HG02981 (cell line): ENCODE data around the gene SEL1L.
"Not testable (repeated sequence)": the region's sequence is repeated elsewhere in the genome, so short reads cannot be mapped to it uniquely, and the experiment has no call there.

Experiments
- ATAC-seq: cut with Tn5 transposase; IDR thresholded peaks from one replicate; pipeline ENCODE4 v1.9.1; 2021; ENCODE audit warnings: mild to moderate bottlenecking, moderate library complexity; ENCODE audit not compliant: unreplicated experiment

SEL1L gene

DNA sequence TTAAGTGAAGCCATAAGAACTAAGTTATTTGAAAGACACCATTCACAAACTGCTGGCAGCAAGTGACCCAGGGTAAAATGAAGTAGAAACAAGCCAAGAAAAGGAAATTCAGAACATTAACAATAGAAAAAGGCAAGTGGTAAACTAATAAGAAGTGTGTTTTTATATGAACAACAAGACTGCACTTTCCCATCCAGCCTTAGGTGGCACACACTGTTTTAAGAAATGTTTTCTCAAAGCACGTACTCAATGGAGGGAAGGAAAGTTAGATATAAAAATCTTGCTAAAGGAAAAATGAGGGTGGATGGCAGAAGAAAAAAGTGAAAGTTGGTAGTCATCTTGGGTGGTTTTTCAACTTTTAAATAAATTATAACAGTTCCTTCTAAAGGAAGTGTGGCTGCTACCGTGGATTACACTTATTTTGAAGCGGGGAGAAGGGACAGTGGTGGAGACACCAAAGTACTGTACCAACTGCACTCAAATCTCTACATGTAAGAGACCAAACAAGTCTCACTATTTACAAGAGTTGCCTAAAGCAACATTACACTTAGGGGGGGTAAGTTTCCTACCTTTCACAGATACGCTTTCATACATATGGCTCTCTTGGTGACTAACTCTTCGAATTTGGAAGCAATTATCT, 58.8 kb downstream of the SEL1L start:
- ATAC-seq = no peak

DNA sequence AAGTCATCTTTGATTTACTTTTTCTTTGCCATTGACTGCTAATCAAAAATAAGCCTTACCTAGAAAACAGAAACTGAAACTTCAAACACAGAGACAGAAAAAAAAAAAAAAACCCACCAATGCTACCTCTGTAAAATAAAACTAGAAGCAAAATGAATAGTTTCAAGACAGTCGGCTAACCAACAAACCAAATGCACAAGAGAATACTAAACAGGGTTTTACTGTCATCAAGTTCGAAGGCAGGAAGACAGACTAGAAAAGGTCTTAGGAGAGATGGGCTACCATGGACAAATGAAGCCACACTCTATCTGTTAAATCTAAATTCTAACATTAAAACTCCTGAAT, 59.5 kb downstream of the SEL1L start:
- peak; percentile 56 for ATAC-seq

DNA sequence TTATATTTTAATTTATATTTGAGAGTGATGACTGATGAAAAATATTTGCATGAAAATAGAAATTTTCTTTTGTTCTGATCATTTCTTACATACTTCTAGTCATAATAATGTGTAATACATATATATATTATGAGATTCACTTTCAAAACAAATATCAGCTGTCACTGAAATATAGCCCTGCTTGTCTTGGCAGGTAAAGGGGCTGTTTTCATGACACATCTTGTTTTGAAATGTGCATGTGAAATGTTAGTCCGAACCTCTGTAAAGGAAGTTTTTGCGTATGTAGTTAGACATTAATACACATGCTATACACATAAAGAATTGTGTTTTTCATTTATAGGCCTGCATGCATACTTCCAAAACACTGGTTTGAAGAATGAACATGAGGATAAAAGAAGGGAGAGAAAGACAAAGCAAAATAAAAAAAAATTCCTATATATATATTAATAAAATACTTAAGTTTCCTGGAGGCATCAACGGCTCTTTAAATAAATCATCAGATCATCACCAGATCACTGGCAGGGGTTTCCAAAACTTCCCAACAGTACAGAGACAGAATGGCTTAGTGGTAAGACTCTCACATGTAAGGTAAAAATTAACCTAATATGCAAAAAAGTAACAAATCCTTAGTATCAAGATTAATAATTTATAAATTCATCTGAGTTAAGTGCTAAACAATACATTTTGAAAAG, 60.1 kb downstream of the SEL1L start:
- ATAC-seq = peak; percentile 43

DNA sequence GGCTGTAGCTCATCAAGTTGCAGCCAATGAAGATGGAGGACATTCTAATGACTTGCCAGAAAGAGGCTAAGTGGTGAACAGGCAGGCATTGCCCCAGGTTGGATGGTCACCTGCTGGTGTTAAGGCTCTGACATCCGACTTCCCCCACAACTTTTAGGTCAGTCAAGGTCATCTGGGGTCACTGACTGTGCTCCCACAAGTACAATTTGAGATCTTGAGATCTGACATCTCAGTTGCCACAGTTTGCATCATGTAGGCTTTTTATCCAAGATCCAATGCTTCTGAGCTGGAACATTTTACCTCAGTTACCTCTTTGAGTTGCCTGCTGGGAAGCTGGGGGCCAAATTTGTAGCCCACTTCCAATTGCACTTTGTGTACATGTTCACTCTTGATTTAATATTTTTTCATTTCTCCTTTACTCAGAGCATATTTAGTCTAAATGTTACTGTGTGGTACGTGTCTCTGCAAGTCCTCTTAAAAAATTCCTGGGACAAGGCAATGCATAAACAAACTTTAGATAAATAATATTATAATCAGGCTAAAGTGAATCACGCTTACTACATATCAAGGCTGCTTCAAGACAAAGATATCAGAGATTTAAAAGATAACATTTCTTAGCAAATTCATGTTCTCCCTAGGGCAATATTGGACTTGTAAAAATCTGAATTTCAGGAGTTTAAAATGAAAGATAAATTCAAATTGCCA, 61.4 kb downstream of the SEL1L start:
- ATAC-seq = no peak

DNA sequence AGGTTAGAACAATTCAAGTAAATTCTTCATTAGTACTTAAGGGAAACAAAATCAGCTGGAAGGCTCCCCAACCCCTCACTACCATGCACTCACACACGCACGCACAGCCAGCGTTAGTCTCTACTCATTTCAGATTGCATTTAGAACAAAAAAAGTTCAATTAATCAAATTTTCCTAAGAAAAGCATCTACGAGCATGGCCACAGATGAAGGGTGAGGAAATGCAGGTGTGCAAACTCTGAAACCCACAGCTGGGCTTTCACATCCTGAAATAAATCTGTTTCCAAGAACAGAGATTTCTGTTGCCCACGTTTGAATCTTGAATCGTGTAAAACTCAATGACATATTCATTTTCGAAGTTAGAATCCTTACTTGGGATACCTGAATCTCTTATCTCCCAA, 62.6 kb downstream of the SEL1L start:
- no peak for ATAC-seq

DNA sequence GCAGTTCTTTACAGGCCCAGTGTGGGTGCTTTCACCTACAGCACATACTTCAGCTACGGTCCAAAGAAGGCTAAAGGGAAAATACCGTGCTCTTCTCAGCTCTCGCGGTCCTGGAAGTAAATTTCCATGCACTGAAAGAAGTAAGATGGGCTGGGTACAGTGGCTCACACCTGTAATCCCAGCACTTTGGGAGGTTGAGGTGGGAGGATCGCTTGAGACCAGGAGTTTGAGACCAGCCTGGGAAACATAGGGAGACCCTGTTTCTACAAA, 63.2 kb downstream of the SEL1L start:
- ATAC-seq = peak; percentile 22

DNA sequence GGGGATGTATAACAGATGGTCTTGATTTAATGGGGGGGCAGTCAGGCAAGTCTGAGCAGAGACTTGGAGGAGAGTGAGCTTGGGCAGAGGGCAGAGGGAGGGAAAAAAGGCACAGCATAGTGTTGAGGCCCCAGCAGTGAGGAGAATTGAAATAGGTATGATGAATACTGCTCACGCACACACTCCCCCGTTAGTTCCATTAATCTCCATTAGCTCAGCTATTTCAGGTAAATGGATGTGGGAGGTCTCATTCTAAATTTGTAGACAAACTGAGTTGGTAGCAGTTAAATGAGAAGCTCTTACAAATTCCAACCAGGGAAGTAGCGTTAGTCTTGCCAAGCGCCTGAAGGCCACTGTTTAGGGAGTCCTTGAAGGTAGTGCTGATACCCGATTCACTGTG, 66.8 kb downstream of the SEL1L start:
- no peak for ATAC-seq

DNA sequence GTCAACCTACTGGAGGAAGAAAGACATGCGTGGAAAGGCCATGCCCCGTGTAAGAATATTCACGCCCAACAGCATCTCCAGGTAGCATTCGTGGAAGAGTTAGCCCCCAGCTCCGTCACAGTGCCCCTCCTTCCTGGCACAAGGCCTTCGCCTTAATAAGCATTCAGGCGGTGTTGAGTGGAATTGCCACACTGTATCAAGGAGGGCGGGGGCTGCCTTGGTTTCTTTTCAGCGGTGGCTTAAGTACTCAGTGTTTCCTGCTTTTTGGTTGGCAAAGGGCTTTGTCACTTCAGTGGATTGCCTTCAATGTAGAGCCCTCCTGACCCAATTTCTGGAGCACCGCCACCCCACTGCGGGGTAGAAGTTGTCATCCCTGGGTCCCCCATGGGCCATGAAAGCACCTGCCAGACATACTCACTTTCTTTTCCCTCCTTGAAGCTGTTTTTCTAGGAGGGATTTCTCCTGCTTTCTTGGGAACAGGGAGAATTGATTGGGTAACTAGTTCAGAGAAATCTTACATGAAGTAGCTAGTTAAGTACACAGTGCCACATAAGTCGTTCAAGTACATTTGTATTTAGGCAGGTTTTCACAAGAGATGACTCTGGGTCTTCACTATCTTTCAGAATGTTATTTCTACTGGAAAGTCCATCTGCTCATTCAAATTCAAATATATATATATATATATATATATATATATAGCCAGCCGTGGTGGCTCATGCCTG, 68.0 kb downstream of the SEL1L start:
- no peak for ATAC-seq

DNA sequence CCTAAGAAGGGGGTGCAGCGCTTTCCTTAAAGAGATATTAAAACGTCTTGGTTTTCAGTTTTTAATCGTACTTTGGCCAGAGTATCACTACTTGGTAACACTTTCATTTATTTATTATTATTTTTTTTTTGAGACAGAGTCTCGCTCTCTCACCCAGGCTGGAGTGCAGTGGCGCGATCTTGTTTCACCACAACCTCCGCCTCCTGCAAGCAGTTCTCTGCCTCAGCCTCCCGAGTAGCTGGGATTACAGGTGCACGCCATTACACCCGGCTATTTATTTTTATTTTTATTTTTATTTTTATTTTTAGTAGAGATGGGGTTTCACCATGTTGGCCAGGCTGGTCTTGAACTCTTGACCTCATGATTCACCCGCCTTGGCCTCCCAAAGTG, 68.7 kb downstream of the SEL1L start:
- not testable (repeated sequence) for ATAC-seq

DNA sequence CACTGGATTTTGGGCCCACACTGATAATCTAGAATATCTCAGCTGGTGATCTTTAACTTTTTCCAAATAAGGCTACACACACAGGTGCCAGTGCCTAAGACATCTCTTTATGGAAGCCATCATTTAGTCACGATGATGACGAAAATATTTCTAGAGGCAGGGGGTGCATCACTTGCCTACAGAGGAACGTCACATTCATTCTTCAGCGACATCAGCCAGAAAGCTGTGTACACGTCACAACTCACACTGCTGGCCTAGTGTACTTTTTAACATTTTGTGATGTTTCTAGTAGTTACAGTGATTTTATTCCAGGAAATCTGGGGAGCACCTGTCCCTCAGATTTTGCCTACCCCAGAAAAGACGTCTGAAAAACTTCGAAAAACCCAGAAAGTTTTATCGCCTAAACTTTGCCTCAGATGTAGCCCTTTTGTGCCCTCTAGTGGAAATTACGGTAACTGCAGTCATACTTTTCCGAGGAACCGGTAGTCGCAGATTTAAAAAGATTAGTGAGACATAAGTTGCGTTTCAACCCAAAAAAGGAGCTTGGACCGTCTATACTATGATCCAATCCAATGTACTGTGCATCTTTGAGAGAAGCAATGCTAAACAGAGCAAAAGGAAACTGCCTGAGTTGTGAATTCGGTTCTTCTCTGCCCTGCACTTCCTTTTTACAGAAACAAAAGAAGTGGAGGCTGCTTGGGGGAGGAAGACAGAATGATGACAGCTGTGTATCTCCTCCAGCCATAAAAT, 69.2 kb downstream of the SEL1L start:
- peak; percentile 70 for ATAC-seq

DNA sequence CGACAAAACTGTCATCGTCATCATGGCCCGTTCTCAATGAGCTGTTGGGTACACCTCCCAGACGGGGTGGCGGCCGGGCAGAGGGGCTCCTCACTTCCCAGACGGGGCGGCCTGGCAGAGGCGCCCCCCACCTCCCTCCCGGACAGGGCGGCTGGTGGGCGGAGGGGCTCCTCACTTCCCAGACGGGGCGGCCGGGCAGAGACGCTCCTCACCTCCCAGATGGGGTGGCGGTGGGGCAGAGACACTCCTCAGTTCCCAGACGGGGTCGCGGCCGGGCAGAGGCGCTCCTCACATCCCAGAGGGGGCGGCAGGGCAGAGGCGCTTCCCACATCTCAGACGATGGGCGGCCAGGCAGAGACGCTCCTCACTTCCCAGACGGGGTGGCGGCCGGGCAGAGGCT, 71.3 kb downstream of the SEL1L start:
- ATAC-seq = not testable (repeated sequence)

DNA sequence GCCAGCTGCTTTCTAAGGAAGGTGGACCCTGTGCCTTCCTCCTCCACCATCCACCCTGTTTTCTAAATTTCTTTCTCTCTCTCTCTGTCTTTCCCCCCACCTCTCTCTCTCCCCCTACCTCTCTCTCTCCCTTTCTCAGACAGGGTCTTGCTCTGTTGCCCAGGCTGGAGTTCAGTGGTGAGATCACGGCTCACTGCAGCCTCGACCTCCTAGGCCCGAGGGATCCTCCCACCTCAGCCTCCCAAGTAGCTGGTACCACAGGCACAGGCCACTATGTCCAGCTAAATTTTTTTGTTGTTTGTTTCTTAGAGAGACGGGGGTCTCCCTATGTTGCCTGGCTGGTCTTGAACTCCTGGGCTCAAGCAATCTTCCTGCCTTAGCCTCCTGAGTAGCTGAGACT, 73.7 kb downstream of the SEL1L start:
- no peak for ATAC-seq

DNA sequence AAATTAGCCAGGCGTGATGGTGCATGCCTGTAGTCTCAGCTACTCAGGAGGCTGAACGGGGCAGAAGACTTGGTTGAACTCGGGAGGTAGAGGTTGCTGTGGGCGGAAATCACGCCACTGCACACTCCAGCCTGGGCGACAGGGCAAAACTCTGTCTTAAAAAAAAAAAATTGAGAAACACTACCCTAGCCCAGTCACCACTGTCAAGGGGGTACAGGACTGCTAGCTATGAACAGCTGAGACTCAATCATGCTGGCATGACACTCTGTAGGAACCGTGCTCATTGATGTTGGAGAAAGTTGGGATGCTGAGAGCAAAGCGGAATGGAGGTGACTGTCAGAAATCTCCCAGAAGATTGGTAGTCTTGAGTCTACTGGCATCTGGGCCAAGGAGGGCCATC, 75.3 kb downstream of the SEL1L start:
- ATAC-seq = no peak

DNA sequence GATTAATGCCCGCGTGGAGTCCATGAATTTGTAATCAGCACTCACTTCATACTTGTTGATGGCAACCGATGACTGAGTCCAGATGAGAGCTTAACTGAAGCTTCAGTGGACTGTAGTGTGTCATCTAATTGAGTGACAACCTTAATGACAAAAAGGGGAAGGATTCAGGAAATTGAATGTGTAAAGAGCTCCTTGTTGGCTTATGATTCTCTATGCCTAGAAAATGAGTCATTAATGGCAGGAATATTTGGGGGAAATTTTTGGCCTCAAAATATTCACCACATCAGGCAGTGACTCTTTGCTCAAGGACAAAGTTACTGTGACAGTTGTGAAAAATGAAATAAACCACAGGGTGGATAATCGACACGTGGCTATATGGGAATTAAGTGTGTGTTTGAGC, 78.3 kb downstream of the SEL1L start:
- peak; percentile 27 for ATAC-seq

DNA sequence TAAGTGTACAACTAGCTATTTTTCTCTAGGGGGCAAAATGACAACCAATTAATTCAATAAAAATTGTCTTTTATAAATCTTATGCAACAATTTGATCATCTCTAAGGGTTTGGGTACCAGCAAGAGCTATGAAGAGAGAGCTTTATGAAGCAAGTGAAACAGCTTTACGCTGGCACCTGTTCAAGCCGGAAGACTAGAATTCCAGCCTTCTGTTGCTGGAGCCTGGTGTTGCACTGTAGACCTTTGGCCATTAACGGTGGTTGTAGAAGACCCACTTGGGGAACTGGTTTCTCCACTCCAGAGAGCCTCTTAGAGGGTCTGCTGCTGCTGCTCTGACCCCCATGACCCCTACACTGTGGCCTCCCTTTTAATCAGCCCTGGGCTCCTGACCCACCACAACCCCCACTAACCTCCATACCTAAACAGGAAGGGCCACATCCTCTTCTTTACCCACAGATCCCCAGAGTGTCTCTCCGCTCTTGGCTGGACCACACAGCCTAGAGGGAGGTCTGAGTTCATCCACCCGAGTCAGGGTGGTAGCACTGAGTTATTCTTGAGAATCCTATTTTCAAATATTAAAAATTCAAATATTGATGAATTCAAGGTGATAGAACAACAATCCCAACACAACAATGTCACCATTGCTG, 79.0 kb downstream of the SEL1L start:
- peak; percentile 87 for ATAC-seq

DNA sequence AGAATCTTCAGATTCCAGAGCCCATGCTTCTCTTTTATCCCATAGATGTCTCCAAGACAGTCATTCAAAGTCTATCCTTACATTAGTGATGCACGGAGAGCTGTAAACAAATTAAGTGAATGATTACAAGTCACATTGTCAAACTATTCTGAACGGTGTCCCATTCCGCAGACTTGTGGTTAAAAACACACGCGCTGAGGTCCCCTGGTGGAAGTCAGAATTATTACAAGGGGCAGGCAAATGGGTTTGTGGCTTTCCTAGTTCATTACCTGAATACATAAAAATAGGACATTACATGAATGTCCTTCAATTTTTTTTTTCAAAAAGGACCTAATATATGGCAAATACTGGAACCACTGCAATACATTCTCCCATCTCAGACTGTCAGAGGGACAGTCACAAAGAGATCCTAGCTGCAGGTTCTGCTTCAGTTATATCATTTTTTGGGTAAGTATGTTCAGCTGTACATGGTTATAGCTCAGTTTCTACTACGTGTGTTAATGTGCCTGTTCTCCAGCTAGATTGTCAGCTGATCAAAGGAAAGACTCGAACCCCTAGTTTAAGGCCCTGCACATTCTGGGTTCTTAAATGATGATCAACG, 80.4 kb downstream of the SEL1L start:
- ATAC-seq = peak; percentile 52

DNA sequence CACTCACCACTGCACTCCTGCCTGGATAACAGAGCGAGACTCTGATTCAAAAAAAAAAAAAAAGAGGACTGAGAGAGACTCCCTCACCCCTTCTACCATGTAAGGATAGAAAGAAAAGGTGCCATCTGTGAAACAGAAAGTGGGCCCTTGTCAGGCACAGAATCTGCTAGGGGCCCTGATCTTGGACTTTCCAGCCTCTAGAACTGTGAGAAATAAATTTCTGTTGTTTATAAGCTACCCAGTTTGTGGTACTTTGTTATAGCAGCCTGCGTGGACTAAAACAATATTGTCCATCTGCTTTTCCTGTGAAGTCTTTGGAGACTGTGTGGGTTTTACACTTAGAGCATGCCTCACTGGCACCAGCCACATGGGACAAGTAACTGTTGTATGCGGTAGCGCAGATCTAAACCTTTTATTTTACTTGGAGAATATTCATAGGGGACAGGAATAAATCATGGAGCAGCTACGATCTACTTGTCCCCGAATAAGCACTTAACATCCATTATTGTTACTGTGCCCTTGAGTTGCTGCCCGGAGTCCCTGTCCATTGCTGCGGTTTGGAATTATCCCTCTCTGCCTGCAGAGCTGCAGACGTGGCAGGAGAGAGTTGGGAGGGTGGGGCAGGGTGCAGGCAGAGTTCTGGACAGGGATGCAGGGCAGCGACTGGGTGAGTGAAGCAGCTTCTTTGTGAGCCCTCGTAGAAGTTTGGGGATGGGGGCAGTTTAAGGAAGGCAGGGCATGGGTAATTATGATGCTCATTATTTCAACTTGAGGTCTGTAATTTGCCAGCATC, 81.1 kb downstream of the SEL1L start:
- no peak for ATAC-seq

DNA sequence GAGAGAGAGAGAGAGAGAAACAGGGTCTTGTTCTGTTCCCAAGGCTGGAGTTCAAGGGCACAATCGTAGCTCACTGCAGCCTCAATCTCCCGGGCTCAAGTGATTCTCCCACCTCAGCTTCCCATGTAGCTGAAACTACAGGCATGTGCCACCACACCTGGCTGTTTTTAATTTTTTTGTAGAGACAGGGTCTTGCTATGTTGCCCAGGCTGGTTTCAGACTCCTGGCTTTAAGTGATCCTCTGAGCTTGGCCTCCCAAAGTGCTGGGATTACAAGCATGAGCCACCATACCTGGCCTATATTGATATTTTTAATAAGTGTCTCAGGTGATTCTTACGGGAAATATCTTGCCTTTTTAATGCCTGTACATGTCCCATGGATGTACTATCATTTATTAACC, 82.7 kb downstream of the SEL1L start:
- no peak for ATAC-seq

DNA sequence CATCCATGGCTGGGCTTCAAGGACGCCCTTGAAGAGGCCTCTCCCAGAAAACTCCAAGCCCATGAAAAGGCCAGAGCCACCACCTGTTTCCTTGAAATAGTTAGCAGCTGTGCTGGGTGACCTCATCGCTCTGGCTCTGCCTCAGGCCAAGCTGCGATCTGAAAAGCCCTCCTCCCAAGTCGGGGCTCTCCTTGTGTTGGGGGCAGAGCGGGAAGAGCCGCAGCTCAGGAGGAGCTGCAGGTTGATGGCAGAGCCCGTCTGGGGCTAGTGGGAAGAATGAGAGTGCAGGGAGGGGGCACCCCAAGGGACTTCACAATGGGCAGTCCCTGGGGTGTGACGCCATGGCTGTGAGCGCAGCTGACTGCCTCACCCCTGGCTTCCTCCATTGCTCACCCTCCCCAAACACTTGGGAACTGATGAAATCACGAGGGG, 83.5 kb downstream of the SEL1L start:
- ATAC-seq = no peak

DNA sequence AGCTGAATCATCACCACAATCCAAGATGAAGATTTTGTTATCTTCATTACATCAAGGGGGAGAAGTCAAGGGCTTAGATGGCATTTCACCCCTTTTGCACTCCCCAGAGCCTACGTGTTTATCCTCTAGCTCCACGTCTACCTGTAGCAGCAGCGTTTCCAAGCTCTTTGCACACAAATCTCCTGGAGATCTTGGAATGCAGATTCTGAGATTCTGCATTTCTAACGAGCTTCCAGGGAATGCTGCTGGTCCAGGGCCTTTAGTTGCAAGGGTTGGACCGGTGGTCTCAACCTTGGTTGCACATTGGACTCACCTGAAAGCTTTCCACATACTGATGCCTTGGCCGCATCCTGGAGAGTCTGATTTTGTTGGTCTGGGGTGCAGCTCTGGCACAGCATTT, 84.1 kb downstream of the SEL1L start:
- no peak for ATAC-seq
